GM18498 (cell line): ENCODE data around the gene ANKRD24.
"Not testable (repeated sequence)": the region's sequence is repeated elsewhere in the genome, so short reads cannot be mapped to it uniquely, and the experiment has no call there.

ENCODE experiments used
- ATAC-seq: cut with Tn5 transposase; IDR thresholded peaks from one replicate; pipeline ENCODE4 v1.9.1; 2021; ENCODE audit warnings: mild to moderate bottlenecking, moderate library complexity; ENCODE audit not compliant: unreplicated experiment

Gene ANKRD24

DNA sequence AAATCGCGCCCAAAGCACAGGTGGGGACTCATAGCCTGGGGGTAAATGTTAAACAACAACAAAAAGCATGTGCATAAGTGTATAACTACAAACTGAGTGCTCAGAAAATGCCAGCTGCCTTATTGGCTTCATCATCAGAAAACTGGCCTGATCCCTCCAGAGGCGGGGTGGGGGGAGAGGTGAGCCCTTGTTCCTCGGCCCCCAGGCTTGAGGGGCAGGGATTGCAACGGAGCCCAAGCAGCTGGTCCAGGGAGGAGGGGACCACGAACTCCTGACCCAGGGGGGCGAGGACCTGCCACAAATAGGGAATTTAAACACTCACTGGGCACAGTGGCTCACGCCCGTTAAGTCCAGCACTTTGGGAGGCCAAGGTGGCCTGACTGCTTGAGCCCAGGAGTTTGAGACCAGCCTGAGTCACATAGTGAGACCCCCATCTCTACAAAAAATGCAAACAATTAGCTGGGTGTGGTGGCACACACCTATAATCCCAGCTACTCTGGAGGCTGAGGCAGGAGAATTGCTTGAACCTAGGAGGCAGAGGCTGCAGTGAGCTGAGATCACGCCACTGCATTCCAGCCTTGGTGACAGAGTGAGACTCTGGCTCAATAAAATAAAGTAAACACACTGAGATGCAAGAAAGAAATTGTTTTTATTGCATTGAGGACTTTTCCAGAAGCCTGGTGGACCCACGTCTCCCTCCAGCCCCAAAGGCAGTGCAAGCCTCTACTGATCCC is 8.8 kb upstream of the ANKRD24 start:
- ATAC-seq, result no peak

DNA sequence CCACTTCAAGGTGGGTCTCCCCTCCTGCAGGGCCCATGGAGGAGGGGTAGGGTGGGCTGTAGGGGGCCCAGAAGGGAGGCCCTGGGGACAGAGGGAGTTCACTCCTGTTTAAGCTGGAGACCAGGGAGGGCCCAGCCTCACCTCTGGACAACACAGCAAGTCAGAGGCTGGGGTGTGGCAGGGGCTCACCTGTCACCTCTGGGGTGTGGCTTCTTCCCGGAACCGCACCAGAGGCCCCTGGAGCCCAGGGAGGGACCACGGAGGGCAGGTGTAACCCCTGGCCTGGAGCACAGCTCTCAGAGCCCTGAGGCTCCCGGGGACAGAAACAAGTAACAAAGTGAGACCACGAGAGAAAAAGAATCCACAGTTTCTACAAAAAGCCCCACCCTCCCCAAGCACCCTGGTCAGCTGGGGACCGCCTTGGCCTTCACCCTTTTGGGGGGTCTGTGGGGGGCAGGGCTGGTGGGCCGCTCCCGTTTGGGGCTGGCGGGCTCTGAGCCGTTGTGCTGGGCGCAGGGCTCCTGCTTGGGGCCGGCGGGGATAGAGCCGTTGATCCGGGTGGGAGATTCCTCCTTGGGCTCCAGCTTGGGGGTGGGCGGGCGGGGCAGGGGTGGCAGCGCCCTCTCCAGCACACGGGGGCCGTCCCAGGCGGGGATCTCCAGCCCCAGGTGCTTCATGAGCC is 8.1 kb upstream of the ANKRD24 start:
- no peak for ATAC-seq

DNA sequence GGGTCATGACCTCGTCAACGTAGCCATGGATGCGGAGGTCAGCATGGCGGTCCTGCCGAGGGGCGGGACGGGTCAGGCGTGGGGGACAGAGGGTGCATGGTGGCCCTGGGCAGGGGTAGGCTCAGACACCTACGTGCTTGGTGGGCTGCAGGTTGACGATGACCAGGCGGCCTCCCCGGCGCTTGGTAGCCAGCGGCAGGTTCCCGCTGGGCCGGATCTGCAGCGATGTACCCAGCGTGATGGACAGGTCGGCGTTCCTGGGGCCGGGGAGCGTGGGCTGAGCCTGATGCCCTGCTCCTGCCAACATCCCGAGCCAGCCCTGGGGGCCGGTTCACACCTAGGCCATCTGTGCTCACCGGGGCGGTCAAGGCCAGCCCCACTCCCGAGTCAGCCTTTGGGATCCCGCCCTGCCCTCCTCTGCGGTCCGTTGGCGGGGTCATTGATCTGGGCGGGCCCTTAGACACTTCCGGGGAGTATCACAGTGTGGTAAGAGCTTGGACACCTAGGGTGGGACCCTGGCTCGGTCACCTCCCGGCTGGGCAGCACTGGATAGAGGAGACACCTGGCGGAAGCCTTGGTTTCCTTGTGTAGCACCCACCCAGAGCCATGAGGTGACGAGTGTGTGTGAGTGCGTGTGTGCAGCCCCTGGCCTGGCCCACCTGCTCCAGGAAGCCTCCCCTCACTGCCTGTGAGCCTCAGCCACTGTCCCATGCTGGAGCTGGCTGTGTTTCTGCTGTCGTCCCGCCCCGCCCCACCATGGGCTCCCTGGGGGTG is 7.4 kb upstream of the ANKRD24 start:
- no peak for ATAC-seq

DNA sequence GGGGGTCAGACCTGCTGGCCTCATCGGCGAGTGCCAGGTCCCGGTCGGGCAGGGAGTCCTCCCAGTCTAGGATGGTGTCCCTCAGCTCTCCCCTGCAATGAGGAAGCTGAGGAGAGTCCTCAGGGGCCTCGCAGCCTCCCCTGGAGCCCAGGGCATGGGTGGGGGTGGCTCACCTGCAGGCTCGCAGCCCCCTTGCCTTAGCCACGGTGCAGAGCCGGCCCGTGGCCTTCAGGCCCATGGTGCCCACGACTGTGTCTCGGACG is 6.9 kb upstream of the ANKRD24 start:
- ATAC-seq, result no peak

DNA sequence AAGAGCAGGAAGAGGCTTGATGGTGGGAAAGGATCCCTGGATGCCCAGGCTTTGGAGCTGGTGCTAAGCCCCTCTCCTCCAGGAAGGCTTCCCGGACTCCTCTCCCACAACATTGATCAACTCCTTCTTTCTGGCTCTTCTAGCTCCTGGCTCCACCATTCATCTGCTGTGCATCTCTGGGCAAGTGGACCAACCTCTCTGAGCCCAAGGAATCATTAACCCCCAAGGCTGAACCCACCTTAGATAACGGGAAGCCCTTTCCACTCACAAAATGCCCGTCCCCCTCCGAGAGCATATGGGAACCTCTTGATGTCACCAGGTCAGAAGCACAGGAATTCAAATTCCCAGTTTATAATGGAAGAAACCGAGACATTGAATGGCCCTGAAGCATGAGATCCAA is 5.3 kb upstream of the ANKRD24 start:
- ATAC-seq, result no peak

DNA sequence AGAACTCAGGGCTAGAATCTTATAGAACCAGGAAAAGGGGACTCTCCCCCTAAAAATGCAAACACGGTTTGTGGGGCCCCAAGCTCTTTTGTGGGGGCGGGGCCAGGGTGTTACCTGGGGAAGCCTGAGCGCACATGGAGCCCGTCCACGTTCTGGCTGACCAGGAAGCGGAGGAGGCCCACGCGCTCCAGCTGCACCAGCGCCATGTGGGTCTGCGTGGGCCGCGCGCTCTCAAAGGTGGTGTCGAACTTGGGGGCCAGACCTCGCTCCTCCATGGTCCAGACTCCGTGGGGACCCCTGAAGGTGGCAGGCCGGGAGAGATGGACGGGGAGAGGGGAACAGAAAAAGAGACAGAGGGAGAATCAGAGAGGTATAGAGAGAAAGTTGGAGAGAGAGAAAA is 3.5 kb upstream of the ANKRD24 start:
- ATAC-seq, result no peak

DNA sequence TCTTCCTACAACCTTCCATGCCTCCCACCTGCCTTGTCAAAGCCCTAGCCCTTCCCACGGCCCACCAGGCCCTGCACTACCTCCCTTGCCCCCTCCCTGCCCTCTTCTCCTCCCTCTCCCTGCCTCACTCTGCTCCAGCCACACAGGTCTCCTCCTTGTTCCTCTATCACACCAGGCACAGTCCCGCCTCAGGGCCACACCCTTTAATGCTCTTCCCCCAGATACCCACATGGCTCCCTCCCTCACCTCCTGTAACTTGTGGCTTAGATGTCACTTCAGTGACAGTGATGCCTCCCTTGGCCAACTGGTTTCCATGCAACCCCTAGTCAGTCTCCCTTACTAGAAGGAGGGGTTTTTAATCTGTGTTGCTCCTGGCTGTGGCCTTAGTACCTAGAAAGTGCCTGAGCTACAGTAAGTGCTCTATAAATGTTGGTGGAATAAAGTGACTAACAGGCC is 1.4 kb upstream of the ANKRD24 start:
- ATAC-seq, result no peak

DNA sequence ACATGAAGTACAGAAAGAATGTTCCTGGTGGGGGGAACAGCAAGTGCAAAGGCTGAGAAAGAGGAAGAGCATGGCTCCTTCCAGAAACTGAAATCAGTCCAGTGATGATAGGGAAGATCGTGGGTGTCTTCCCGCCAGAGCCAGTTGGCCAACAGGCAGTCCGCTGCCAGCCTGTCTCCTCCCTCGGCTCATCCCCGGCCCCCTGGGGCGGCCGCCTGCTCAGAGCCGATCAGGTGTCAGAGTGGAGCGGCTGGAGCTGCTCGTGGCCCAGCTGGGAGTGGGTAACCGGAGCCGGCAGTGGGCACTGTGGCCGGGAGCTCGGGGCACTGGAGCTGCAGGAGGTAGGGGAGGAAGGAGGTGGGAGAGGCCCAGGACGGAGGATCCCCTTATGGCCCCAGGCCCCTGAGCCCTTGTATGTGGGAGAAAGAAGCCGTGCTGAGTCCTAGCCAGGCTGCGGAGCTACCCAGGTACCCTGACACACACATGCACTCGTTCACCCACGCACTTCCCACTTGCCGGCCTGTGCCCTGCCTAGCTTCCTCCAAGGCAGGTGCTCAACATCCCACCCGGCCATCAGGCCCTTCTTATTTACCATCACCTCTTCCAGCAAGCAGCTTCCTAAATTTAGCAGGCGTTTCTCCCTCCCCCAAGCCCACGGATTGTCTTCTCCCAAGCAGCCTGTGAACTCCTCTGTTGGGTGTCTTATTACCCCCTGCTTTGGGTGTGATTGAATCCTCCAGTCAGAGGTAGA is 1.7 kb downstream of the ANKRD24 start:
- ATAC-seq, result no peak

DNA sequence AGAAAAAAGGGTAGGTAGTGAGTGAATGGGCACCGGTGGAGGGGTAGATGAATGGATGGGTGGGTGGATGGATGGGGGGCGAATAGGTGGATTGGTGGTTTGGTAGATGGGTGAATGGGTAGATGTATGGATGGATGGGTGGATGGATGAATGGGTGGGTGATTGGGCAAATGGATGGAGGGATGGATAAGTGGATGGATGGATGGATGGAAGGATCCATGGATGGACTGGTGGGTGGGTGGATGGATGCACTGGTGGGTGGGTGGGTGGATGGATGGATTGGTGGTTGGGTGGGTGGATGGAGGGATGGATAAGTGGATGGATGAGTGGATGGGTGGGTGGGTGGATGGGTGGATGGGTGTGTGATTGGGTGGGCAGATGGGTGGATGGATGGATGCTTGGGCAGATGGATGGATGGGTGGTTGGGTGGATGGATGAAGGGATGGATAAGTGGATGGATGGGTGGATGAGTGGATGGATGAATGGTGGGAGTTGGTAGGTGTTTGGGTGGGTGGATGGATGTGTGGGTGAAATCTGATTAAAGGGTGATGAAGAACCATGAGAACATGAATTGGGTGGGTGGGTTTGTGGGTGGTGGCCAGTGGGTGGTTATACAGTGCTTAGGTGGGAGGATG is 2.3 kb downstream of the ANKRD24 start:
- ATAC-seq, result no peak

DNA sequence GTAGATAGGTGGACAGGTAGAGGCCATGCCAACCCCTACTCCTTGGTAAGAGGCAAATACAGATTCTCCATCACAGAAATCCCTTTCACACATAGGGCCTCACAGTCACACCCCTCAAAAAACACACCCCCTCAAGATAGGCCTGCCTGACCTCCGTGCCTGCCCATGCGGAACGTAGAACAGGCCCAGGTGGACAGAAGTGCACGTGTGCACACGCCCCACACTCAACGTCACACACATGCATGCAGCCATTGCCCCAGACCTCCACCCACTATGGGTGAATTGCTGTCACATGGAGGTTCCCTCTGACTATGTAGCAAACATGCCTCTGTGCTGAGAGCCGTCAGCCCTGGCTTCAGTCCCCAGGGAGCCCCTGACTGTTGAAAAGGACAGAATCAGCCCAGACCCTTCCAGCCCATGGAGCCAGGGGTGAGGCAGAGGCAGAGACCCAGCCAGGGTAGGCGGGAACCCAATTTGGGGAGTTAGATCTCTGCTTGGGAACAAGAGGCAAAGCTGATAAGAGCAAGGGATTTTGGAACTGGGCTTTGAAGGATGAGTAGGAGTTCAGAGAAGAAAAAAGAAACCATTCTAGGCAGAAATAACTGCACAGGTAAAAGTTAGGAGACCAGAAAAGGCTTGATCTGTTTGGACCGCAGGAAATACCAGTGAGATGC is 3.1 kb downstream of the ANKRD24 start:
- ATAC-seq, result no peak

DNA sequence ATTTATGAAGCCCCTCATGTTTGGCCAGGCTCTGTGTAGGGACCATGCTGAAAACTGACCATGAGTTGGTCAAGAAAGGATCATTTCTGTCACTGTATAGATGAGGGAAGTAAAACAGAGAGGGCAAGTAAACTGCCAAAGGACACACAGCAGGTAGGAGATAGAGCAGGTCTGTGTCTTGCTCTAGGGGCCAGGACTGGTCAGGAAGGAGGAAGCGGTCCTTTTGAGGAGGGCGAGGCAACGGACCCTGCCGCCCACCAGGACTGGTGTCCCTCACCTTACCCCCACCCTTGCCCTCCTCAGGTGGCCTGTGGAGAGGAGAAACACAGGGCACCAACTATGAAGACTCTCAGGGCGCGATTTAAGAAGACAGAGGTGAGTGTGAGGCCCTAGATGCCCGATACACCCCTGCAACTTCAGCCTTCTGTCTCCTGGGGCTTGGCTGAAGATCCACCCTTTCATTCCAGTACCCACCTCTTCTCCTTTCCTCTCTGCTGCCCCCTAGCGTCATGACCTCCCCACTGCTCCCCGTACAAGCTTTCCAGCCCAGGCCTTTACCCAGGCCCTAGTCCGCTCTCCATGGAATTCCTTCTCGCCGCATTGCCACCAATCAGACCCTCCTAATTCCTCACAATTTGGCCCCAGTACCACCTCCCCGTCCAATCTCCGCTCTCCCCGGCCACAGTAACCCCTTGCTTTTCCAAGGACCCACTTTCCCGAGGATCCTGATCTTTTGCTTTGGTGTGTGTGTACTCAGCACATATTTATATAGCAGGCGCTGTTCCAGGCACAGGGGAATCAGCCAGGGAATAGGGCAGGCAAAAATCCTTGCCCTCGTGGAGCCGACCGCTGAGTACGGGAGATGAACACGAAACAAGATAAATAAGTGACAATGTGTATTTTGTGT is 3.9 kb downstream of the ANKRD24 start:
- ATAC-seq, result no peak

DNA sequence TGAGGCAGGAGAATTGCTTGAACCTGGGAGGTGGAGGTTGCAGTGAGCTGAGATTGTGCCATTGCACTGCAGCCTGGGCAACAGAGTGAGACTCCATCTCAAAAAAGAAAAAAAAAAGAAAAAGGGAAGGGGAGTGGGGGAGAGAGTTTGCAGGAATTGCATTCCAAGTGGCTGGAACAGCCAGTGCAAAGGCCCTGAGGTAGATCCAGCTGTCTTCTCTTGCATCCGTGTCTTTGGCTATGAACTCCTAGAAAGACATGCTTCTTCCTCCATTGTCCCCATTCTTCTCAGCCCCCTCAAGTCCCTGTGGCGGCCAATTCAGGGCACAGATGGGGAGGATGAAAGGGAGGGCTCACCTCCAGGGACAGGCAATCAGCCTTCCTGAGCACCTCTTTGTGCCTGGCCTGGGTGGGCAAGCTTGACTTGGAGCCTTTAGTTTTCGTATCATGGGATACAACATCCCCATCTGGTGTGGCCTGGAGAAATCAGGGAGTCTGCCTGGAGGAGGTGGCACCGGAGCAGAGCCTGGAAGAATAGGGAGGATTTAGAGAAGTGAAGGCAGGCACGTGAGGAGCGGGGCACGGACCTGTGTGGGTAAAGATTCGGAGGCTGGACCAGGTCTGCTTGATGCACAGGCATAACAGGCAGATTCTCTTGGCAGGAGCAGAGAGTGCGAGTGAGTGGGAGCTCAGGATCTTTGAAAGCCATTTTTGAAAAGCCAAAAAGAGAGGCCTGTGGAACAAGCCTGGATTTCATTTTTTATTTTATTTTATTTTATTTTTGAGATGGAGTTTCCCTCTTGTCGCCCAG is 5.0 kb downstream of the ANKRD24 start:
- no peak for ATAC-seq

DNA sequence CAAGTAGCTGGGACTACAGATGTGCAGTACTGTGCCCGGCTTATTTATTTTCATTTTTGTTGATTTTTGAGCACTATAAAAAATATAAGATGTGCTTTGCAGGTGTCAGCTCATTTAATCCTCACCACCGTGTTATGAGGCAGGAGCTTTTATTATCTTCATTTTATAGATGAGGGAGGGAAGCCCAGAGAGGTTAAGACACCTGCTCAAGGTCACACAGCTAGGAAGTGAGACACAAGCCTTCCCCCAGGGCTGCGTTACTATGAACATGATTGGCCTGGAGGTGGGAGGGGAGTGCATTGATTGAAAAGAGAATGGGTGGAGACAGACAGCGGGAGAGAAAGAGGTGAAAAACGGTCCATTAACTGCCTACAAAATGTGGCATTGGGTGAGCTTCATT is 7.2 kb downstream of the ANKRD24 start:
- no peak for ATAC-seq

DNA sequence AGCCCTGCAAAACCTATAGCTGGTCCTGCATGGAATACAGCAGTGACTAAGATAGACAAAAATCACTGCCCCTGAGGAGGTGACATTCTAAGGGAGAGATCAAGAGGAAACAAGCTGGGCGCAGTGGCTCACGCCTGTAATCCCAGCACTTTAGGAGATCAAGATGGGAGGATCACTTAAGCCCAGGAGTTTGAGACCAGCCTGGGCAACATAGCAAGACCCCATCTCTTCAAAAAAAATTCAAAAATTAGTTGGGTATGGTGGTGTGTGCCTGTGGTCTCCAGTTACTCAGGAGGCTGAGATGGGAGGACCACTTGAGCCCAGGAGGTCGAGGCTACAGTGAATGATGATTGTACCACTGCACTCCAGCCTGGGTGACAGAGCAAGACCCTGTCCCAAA is 10.0 kb downstream of the ANKRD24 start:
- not testable (repeated sequence) for ATAC-seq

DNA sequence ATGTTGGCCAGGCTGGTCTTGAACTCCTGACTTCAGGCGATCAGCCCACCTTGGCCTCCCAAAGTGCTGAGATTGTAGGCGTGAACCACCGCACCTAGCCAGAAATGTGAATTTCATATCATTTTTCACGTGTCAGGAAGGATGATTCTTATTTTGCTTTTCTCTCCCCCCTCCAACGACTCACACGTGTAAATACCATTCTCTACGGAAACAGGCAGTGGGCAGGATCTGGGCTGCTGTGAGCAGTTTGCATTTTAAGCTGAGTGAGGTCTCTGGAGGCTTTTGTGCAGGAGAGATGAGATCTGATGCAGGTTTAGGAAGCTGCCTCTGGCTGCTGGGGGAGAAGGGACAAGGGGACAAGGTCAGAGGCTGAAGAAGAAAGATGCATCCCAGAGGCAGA is 11.9 kb downstream of the ANKRD24 start:
- no peak for ATAC-seq

DNA sequence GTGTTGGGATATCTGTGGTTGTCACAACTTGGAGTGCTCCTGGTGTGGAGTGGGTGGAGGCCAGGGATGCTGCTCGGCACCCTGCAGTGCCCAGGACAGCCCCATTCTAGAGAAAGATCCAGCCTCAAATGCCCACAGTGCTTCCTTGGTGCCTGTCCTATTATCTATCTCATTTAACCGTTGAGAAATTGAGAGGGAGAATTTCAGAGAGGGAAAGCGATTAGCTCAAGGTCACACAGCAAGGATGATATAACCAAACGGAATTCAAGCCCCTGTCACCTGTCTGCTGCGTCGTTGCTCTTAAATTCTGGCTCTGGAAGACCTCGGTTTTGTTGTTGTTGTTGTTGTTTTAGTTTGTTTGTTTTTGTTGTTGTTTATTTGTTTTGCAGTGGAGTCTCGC is 13.5 kb downstream of the ANKRD24 start:
- no peak for ATAC-seq

DNA sequence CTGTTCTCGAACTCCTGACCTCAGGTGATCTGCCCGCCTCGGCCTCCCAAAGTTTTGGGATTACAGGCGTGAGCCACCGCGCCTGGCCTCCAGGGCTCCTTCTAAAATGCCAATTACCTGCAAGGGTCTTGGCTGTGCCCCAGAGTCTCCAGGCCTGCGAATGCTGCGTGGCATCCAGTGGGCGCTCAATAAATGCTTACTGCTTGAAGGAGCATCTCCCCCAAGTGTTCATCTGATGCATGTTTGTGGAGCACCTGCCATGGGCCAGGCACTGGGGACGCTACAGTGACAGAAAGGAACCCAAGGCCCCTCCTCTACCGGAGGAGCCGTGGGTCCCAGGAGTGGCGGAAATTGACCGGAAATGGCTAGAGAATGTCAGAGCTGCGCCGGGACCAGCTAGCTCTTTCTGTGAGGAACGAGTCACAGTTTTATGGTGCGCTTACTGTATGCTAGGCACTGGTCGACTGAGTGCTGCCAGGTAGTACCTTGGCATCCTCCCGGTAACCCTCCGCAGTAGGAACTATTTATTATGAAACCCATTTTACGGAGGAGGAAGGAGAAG is 14.2 kb downstream of the ANKRD24 start:
- ATAC-seq, result no peak

DNA sequence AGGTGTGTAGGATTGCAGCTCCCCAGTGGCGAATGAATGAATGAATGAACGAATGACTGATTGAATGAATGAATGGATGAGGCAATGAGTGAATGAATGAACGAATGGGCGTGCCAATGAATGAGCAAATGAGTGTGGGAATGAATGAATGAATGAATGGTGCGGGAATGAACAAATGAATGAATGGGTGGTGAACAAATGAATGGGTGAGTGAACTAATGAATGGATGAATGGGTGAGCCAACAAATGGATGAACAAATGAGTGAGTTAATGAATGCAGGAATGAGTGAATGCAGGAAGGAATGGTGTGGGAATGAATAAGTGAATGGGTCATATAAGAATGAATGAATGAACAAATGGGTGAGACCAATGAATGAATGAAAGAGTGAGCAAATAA is 14.7 kb downstream of the ANKRD24 start:
- ATAC-seq, result no peak
